Endothelial cell of umbilical vein (primary cell): Measurements from ENCODE around the gene KIAA1671.

ENCODE experiments used
- CTCF ChIP-seq, 2 donors: IDR thresholded peaks; 1 replicate in 1 of 2; 2 replicates in 1 of 2; pipeline ENCODE4 v1.5.1; 2011; ENCODE audit warnings: low read length in 2 of 2, mild to moderate bottlenecking in 2 of 2, moderate library complexity in 2 of 2, control low read depth in 1 of 2, inconsistent platforms in 1 of 2, low read depth in 1 of 2; ENCODE audit not compliant: insufficient read depth in 1 of 2; ENCODE audit errors: extremely low read depth in 1 of 2
- GATA2 ChIP-seq: IDR thresholded peaks from 2 replicates; pipeline ENCODE4 v1.7.0; 2011; ENCODE audit warnings: low read depth, mild to moderate bottlenecking, moderate library complexity, mixed read lengths, low read length; ENCODE audit not compliant: insufficient read length, insufficient read depth
- MAX ChIP-seq: IDR thresholded peaks from 2 replicates; pipeline ENCODE4 v1.6.1; 2011; ENCODE audit not compliant: insufficient read depth, insufficient read length
- POLR2A ChIP-seq: IDR thresholded peaks from 2 replicates; pipeline ENCODE4 v1.6.1; 2012; ENCODE audit warnings: low read depth, mild to moderate bottlenecking, control low read depth, low read length
- POLR2AphosphoS5 ChIP-seq: IDR thresholded peaks from 2 replicates; pipeline ENCODE4 v1.6.1; 2012; ENCODE audit warnings: low read depth, mild to moderate bottlenecking, control low read depth, low read length, moderate library complexity; ENCODE audit not compliant: insufficient read depth

GRCh38 chr22:25014896-25015755 lies 62.6 kb downstream of the KIAA1671 start:
- no peak for TF ChIP-seq MAX
- no peak for TF ChIP-seq CTCF (IDR thresholded peaks at IDR 0.05; ENCODE audit: extremely low read depth in 1 of 2, insufficient read depth in 1 of 2, low read depth in 1 of 2, low read length in 2 of 2)
- no peak for TF ChIP-seq POLR2A
- TF ChIP-seq POLR2AphosphoS5, result no peak
- TF ChIP-seq GATA2, result no peak
